Loucy (cell line): Measurements from ENCODE around the gene FAM120B.

Experiments used
- EZH2phosphoT487 ChIP-seq: fragments of 200-600 bp; IDR thresholded peaks from 2 replicates; pipeline ENCODE4 v1.6.1; 2018; ENCODE audit warnings: antibody characterized with exemption, mild to moderate bottlenecking, moderate library complexity, borderline replicate concordance
- TF ChIP-seq, protein P1 (sequence below): fragments of 200-600 bp; sonication (generic); conservative IDR thresholded peaks from 2 replicates; pipeline ENCODE4 v1.5.1; 2014; ENCODE audit warnings: mild to moderate bottlenecking, antibody characterized with exemption, low read length

DNA sequence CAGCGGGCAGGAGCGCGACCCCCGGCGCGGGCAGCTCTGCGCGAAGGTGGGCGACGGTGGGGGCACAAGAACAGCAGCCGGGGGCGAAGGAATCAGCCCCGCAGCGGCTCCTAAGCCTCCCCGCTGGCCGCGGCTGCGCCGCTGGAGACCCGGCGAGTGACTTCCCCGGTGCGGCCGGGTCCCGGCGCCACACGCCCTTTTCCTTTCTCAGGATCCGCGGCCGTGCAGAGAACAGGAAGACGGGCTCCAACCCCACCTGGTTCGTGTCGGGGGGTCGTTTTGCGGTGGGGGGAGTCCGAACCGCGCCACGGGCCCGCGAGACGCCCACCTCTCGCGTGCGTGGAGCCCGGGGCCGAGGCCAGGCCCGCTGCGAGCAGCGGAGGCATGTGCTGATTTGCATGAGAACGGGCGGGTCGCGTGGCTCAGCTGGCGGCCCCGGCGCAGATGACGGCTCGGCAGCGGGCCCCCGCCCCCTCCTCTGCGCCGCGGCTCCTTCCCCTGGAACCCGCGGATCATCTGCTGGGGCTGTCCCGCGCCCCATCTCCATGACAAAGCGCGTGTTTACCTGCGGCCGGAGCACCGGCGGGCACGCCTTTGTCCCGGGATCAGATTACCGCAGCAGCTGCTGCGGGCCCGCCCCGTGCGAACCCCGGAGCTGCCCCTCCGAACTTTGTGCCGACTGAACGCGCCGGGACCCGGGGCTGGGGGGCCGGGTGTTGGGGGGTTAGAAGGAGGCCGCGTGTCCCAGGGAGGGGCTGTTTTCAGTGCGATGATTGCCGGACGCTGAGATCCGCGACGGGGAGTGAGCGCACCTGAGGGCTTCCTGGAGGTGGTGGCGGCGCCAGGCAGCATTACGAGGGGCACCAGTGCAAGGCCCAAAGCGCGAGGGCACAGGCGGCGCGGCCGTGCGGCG, 10.8 kb upstream of the FAM120B start:
- TF ChIP-seq, protein P1, sequence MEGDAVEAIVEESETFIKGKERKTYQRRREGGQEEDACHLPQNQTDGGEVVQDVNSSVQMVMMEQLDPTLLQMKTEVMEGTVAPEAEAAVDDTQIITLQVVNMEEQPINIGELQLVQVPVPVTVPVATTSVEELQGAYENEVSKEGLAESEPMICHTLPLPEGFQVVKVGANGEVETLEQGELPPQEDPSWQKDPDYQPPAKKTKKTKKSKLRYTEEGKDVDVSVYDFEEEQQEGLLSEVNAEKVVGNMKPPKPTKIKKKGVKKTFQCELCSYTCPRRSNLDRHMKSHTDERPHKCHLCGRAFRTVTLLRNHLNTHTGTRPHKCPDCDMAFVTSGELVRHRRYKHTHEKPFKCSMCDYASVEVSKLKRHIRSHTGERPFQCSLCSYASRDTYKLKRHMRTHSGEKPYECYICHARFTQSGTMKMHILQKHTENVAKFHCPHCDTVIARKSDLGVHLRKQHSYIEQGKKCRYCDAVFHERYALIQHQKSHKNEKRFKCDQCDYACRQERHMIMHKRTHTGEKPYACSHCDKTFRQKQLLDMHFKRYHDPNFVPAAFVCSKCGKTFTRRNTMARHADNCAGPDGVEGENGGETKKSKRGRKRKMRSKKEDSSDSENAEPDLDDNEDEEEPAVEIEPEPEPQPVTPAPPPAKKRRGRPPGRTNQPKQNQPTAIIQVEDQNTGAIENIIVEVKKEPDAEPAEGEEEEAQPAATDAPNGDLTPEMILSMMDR, result no peak
- no peak for TF ChIP-seq EZH2phosphoT487
